Eye (tissue), 1 donor: ENCODE data around the gene UBE2K.
"Not testable (repeated sequence)": the region's sequence is repeated elsewhere in the genome, so short reads cannot be mapped to it uniquely, and the experiment has no call there.

ENCODE experiments used
- DNase-seq: peaks from one replicate; pipeline ENCODE4 v3.0.0-alpha.2; 2015

UBE2K gene

DNA sequence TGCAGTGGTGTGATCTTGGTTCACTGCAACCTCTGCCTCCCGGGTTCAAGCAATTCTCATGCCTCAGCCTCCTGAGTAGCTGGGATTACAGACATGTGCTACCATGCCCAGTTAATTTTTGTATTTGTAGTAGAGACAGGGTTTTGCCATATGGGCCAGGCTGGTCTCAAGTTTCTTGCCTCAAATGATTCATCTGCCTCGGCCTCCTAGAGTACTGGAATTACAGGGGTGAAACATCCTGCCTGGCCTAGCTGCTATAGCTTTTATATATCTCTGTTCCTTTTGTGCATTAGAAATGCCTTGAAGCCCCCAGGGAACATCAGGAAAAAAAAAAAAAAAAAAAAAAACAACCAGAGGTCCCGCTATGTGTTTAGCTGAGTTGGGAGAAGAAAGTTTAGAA lies 34.8 kb downstream of the UBE2K start:
- no peak for DNase-seq

DNA sequence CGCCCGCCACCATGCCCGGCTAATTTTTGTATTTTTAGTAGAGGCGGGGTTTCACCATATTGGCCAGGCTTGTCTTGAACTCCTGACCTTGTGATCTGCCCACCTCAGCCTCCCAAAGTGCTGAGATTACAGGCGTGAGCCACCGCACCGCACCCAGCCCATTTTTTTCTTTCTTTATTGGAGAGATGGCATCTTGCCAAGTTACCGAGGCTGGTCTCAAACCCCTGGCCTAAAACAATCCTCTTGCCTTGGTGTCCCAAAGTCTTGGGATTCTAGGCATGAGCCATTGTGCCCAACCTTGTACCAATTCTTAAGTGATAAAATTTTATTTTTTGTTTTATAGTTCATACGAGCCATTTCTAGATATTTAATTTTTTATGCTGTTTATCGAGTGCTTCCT lies 41.7 kb downstream of the UBE2K start:
- DNase-seq, result not testable (repeated sequence)

GRCh38 chr4:39741401-39741800 lies 43.5 kb downstream of the UBE2K start:
- DNase-seq, result no peak

DNA sequence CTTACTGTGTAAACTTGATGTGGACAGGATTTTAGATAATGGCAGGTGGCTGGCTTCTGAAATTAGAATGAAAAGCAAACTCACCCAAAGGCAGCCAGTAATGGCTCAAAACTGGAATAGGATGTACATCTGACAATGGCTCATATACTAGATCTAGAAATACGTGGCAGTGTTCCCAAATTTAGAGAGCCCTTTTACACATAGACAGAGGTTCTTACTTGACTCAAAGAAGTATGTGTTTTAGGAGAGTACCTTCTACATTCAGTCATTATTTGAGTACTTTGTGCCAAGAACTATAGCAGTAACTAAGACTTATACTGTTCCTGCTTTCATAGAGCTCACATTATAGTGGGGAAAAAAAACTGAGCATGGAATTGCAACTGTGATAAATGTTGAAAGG lies 48.0 kb downstream of the UBE2K start:
- no peak for DNase-seq

DNA sequence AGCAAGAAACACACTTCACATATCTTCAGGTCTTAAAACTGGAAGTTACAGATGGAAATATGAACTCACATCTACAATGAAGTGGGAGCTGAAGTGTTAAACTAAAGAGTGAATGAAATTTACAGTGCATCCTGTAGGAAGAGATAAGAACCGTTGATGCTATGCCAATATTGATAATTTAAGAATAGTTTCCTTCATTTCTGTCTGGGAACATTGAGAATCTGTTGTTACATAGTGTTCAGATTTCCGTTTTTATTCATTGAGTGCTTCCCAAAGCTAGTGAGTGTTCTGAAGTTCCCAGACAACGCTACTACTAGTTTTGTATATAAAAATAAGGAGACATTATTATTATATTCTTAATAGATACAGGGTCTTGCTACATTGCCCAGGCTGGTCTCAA lies 52.3 kb downstream of the UBE2K start:
- no peak for DNase-seq

GRCh38 chr4:39754309-39754708 lies 56.4 kb downstream of the UBE2K start:
- no peak for DNase-seq

GRCh38 chr4:39756159-39756558 lies 58.2 kb downstream of the UBE2K start:
- DNase-seq, result no peak

- no peak for DNase-seq
Measured at GRCh38 chr4:39758176-39758575, 60.2 kb downstream of the UBE2K start.

- no peak for DNase-seq
Measured at GRCh38 chr4:39759569-39759968, 61.6 kb downstream of the UBE2K start.

DNA sequence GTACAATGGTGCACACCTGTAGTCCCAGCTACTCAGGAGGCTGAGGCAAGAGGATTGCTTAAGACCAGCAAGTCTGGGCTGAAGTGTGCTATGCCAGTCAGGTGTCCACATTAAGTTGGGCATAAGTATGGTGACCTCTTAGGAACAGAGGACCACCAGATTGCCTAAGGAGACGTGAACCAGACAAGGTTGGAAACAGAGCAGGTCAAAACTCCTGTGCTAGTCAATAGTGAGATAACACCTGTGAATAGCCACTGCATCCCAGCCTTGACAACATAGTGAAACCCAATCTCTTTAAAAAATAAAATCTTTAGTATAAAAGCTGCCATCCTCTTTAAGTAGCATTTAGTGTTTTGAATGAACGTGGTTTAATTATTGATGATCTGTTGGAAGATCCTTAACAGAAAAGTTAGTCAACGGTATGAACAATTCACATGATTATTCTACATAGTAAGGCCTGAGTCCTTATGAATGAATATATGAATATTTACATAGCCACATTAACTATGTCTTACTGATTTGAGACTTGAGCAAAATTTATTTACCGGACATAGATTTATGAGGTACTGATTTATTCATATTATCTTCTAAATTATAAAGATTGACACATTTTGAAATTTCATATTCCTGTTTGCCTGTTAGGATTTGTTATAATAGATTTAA lies 63.2 kb downstream of the UBE2K start:
- DNase-seq, result no peak

DNA sequence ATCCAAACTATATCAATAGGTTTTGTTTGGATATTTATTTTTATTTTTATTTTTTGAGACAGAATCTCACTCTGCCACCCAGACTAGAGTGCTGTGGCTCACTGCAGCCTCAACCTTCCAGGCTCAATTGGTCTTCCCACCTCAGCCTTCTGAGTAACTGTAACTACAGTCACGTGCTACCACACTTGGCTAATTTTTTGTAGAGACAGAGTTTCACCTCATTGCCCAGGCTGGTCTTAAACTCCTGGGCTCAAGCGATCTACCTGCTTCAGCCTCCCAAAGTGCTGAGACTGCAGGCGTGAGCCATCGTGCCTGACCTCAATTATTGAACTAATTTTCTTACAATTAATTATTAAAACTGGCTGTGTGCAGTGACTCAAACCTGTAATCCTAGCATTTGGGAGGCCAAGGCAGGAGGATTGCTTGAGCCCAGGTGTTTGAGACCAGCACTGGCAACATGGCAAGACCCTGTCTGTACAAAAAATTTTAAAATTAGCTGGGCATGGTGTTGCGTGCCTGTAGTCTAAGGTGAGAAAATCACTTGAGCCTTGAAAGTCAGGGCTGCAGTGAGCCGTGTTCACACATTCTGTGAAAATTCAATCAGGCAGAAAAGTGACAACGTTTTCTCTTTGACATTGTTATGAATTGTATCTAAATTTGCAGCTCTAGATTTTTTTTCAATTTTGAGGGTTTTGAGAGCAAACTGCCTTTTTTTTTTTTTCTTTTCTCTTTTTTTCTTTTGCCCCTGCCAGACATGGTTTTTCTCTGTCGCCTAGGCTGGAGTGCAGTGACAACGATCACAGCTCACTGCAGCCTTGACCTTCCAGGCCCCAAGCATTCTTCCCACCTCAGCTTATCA lies 66.0 kb downstream of the UBE2K start:
- no peak for DNase-seq

- DNase-seq, result no peak
Measured at GRCh38 chr4:39770005-39770404, 72.1 kb downstream of the UBE2K start.

GRCh38 chr4:39770471-39770870 lies 72.5 kb downstream of the UBE2K start:
- no peak for DNase-seq

DNA sequence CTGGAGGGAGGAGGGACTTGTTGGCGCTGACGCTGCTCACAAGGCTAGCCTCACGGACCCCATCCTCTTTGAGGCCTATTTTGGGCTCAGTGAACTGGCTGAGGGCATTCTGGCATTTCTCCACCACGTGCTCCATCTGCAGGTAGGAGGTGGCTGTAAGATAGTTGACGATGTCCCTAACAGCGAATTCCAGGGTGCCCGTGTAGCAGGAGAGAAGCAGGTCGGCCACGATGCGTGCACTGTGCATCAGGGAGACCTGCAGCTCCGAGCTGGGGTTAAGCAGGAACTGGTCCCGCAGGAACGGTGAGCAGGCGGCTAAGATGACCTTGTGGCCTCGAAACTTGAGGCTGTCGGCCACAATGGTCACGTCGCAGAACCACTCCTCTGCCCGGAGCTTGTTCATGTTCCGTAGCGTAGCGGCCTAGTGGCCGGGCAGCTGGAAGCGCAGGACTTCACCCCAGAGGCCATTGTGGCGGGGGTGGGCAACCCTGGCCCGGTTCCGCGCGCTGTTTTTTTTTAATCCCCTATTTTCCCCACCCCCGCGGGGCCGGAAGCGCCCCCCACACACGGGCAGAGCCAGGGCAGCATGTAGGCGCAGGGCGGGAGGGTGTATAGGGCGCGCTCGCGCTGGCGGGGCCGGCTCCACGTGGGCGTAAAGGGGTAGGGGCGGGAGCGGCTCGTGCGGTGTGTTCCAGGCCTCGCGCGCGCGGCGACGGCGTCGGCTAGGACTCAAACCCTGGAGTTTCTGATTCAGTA lies 73.2 kb downstream of the UBE2K start:
- DNase-seq, result no peak

DNA sequence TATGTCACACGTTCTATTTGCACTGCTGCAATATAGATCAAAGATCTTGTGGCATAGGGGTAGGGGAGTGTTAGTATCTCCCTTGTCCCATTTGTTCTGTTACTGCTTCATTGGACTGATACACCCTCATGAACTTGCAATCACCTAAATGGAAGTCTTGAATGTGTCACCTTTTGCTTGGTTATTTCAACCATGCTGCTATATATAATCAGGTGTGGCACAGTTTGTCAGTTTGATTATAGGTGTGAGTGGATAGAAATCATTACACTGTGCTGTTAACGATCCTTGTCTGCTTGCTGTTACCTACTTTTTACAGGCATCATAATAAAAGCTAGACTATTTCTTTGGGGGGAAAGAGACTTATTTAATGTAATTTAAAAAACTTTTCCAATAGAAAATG lies 84.1 kb downstream of the UBE2K start:
- not testable (repeated sequence) for DNase-seq

GRCh38 chr4:39785083-39785482 lies 87.1 kb downstream of the UBE2K start:
- no peak for DNase-seq

- no peak for DNase-seq
Measured at GRCh38 chr4:39786838-39787237, 88.9 kb downstream of the UBE2K start.

GRCh38 chr4:39792128-39792527 lies 94.2 kb downstream of the UBE2K start:
- DNase-seq, result no peak

GRCh38 chr4:39792529-39792928 lies 94.6 kb downstream of the UBE2K start:
- DNase-seq, result no peak

- not testable (repeated sequence) for DNase-seq
Measured at GRCh38 chr4:39792976-39793375, 95.0 kb downstream of the UBE2K start.

GRCh38 chr4:39802005-39802404 lies 104.1 kb downstream of the UBE2K start:
- DNase-seq, result no peak

DNA sequence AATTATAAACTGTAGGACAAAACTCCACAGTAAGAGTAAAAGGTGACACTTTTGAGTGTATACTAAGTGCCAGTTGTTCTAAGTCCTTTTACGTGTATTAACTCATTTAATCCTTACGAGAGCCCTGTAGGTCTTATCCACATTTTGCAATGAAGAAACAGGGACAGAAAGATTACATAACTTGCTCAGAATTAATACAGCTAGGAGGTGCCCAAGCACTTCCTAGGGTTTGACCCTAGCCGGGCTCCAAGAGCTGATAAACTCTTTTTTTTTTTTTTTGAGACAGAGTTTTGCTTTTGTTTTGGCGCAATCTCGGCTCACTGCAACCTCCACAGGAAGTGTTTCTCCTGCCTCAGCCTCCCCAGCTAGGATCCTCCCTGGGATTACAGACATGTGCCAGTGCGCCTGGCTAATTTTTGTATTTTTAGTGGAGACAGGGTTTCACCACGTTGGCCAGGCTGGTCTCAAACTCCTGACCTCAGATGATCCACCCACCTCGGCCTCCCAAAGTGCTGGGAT lies 110.4 kb downstream of the UBE2K start:
- no peak for DNase-seq

GRCh38 chr4:39812500-39812899 lies 114.6 kb downstream of the UBE2K start:
- no peak for DNase-seq
